ENCODE results near the gene FHL1. TPM values are rescaled to one million over a fixed set of nuclear protein-coding genes. Genes with fewer than 3 reads are reported as not detected.

FHL1 gene
- total and polyA plus RNA-seq, 4 donors: 8.8 to 20.2 (median 15.0) TPM

DNA sequence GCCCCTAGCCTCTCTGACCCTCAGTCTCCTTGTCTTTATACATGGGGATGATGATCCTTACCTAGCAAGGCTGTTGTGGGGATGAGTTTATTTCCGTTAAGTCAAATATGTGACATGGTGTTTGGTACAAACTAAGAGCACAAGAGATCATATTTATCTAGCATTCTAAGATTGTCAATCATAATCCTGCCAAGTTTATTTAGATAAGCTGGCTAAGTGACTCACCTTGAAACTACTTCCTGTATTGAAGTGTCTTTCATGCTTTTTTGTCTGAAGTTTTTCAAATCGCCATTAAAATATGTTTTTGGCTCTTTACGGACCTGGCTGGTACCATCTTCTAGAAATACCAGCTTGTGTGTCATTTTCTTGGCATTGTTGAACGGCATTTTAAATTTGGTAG lies 73.2 kb downstream of the FHL1 start:
- no peak for DNase-seq (ENCODE audit: low spot score)
- H3K36me3 ChIP-seq (ENCODE audit: control insufficient read depth in 4 of 4, insufficient read depth in 3 of 4, low read depth in 1 of 4, low read length in 3 of 4): peaks cover 4 to 20% (median 11%) of the 10 kb centered on the region in 4 donors

DNA sequence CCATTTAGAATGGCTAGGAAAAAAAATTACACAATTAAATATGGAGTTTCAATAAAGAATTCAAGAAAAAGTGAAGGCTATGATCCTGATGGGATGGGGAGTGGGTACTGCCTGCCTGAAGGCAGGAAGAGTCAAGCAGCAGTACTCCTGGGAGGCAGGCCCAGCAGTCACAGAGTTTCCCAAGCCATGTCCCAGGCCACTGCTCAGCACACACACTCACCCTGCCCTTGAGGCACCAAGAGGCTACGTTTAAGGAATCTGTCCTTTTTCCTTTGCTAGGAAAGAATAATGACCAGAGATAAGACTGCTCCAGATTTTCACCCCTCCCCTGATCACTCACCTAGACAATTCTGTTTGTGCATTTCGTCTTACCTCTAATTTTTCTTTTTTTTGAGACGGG lies 73.6 kb downstream of the FHL1 start:
- DNase-seq (ENCODE audit: low spot score): no peak
- H3K4me3 ChIP-seq (ENCODE audit: low read depth in 1 of 3, low read length in 3 of 3): no peak overlapping the region
- no peaks in the 10 kb centered on the region for H3K4me1 ChIP-seq (ENCODE audit: control insufficient read depth in 4 of 4, insufficient read depth in 4 of 4, low read length in 3 of 4)
- 82% methylated on average over 3 of the region's 3 CpGs for WGBS
- H3K9ac ChIP-seq (ENCODE audit: low read depth in 1 of 2, low read length in 2 of 2): no peak overlapping the region
- H3K36me3 ChIP-seq (ENCODE audit: control insufficient read depth in 4 of 4, insufficient read depth in 3 of 4, low read depth in 1 of 4, low read length in 3 of 4): peaks cover 4 to 20% (median 11%) of the 10 kb centered on the region in 4 donors
- H3K27me3 ChIP-seq (ENCODE audit: control insufficient read depth in 4 of 4, insufficient read depth in 4 of 4, low read length in 3 of 4): no peaks in the 10 kb centered on the region
- H3K27ac ChIP-seq (ENCODE audit: low read depth in 1 of 2, low read length in 2 of 2): no peak overlapping the region
- no peaks in the 10 kb centered on the region for H3K9me3 ChIP-seq (ENCODE audit: control insufficient read depth in 4 of 4, low read length in 3 of 4)
- no peak for TF ChIP-seq FOXA1 (IDR thresholded peaks at IDR 0.05)
- TF ChIP-seq, protein P1, sequence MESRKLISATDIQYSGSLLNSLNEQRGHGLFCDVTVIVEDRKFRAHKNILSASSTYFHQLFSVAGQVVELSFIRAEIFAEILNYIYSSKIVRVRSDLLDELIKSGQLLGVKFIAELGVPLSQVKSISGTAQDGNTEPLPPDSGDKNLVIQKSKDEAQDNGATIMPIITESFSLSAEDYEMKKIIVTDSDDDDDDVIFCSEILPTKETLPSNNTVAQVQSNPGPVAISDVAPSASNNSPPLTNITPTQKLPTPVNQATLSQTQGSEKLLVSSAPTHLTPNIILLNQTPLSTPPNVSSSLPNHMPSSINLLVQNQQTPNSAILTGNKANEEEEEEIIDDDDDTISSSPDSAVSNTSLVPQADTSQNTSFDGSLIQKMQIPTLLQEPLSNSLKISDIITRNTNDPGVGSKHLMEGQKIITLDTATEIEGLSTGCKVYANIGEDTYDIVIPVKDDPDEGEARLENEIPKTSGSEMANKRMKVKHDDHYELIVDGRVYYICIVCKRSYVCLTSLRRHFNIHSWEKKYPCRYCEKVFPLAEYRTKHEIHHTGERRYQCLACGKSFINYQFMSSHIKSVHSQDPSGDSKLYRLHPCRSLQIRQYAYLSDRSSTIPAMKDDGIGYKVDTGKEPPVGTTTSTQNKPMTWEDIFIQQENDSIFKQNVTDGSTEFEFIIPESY (IDR thresholded peaks at IDR 0.05): no peak
- TF ChIP-seq TAF1 (conservative IDR thresholded peaks at IDR 0.05): no peak
- no peak for TF ChIP-seq SP1 (IDR thresholded peaks at IDR 0.05)
- TF ChIP-seq HNF4G (IDR thresholded peaks at IDR 0.05): no peak
- no peak for TF ChIP-seq NR2F2 (IDR thresholded peaks at IDR 0.05)
- TF ChIP-seq JUND (IDR thresholded peaks at IDR 0.05): no peak
- TF ChIP-seq RAD21 (IDR thresholded peaks at IDR 0.05): no peak
- no peak for TF ChIP-seq EGR1 (IDR thresholded peaks at IDR 0.05; ENCODE audit: low read depth in 2 of 2)
- no peak for TF ChIP-seq RXRA (IDR thresholded peaks at IDR 0.05)
- no peak for TF ChIP-seq YY1 (IDR thresholded peaks at IDR 0.05)
- TF ChIP-seq GABPA (IDR thresholded peaks at IDR 0.05 in 1 of 2, conservative IDR thresholded peaks at IDR 0.05 in 1 of 2): no peak
- no peak for TF ChIP-seq HNF4A (conservative IDR thresholded peaks at IDR 0.05)

More for the DNA sequence above, 73.2 kb downstream of the FHL1 start:
- no peak overlapping the region for H3K4me3 ChIP-seq (ENCODE audit: low read depth in 1 of 3, low read length in 3 of 3)
- no peak overlapping the region for H3K9ac ChIP-seq (ENCODE audit: low read depth in 1 of 2, low read length in 2 of 2)
- H3K9me3 ChIP-seq (ENCODE audit: control insufficient read depth in 4 of 4, low read length in 3 of 4): no peaks in the 10 kb centered on the region
- no peak overlapping the region for H3K27ac ChIP-seq (ENCODE audit: low read depth in 1 of 2, low read length in 2 of 2)
- WGBS: 93% methylated on average over 4 of the region's 4 CpGs
- H3K4me1 ChIP-seq (ENCODE audit: control insufficient read depth in 4 of 4, insufficient read depth in 4 of 4, low read length in 3 of 4): no peaks in the 10 kb centered on the region
- TF ChIP-seq FOXA2 (IDR thresholded peaks at IDR 0.05) (no peak), NR2F2 (IDR thresholded peaks at IDR 0.05) (no peak), EGR1 (IDR thresholded peaks at IDR 0.05; ENCODE audit: low read depth in 2 of 2) (no peak), JUND (IDR thresholded peaks at IDR 0.05) (no peak), TAF1 (conservative IDR thresholded peaks at IDR 0.05) (no peak), SP1 (IDR thresholded peaks at IDR 0.05) (no peak), RAD21 (IDR thresholded peaks at IDR 0.05) (no peak), RXRA (IDR thresholded peaks at IDR 0.05) (no peak), YY1 (IDR thresholded peaks at IDR 0.05) (no peak)
- TF ChIP-seq, protein P2, sequence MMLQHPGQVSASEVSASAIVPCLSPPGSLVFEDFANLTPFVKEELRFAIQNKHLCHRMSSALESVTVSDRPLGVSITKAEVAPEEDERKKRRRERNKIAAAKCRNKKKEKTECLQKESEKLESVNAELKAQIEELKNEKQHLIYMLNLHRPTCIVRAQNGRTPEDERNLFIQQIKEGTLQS (IDR thresholded peaks at IDR 0.05): no peak
- TF ChIP-seq, protein P1 (IDR thresholded peaks at IDR 0.05): no peak
- TF ChIP-seq, protein P3, sequence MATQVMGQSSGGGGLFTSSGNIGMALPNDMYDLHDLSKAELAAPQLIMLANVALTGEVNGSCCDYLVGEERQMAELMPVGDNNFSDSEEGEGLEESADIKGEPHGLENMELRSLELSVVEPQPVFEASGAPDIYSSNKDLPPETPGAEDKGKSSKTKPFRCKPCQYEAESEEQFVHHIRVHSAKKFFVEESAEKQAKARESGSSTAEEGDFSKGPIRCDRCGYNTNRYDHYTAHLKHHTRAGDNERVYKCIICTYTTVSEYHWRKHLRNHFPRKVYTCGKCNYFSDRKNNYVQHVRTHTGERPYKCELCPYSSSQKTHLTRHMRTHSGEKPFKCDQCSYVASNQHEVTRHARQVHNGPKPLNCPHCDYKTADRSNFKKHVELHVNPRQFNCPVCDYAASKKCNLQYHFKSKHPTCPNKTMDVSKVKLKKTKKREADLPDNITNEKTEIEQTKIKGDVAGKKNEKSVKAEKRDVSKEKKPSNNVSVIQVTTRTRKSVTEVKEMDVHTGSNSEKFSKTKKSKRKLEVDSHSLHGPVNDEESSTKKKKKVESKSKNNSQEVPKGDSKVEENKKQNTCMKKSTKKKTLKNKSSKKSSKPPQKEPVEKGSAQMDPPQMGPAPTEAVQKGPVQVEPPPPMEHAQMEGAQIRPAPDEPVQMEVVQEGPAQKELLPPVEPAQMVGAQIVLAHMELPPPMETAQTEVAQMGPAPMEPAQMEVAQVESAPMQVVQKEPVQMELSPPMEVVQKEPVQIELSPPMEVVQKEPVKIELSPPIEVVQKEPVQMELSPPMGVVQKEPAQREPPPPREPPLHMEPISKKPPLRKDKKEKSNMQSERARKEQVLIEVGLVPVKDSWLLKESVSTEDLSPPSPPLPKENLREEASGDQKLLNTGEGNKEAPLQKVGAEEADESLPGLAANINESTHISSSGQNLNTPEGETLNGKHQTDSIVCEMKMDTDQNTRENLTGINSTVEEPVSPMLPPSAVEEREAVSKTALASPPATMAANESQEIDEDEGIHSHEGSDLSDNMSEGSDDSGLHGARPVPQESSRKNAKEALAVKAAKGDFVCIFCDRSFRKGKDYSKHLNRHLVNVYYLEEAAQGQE (IDR thresholded peaks at IDR 0.05): no peak
- TF ChIP-seq, protein P4, sequence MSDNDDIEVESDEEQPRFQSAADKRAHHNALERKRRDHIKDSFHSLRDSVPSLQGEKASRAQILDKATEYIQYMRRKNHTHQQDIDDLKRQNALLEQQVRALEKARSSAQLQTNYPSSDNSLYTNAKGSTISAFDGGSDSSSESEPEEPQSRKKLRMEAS (IDR thresholded peaks at IDR 0.05): no peak
- TF ChIP-seq, protein P5, sequence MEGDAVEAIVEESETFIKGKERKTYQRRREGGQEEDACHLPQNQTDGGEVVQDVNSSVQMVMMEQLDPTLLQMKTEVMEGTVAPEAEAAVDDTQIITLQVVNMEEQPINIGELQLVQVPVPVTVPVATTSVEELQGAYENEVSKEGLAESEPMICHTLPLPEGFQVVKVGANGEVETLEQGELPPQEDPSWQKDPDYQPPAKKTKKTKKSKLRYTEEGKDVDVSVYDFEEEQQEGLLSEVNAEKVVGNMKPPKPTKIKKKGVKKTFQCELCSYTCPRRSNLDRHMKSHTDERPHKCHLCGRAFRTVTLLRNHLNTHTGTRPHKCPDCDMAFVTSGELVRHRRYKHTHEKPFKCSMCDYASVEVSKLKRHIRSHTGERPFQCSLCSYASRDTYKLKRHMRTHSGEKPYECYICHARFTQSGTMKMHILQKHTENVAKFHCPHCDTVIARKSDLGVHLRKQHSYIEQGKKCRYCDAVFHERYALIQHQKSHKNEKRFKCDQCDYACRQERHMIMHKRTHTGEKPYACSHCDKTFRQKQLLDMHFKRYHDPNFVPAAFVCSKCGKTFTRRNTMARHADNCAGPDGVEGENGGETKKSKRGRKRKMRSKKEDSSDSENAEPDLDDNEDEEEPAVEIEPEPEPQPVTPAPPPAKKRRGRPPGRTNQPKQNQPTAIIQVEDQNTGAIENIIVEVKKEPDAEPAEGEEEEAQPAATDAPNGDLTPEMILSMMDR (IDR thresholded peaks at IDR 0.05; ENCODE audit: low read depth, low read length, missing input control): no peak
- H3K27me3 ChIP-seq (ENCODE audit: control insufficient read depth in 4 of 4, insufficient read depth in 4 of 4, low read length in 3 of 4): no peaks in the 10 kb centered on the region
